GM18502 (cell line): ENCODE data around the gene OR4L1.
"Not testable (repeated sequence)": the region's sequence is repeated elsewhere in the genome, so short reads cannot be mapped to it uniquely, and the experiment has no call there.

Source experiments
- ATAC-seq: cut with Tn5 transposase; IDR thresholded peaks from one replicate; pipeline ENCODE4 v1.9.1; 2021; ENCODE audit warnings: mild to moderate bottlenecking; ENCODE audit not compliant: unreplicated experiment, poor library complexity

OR4L1 gene

DNA sequence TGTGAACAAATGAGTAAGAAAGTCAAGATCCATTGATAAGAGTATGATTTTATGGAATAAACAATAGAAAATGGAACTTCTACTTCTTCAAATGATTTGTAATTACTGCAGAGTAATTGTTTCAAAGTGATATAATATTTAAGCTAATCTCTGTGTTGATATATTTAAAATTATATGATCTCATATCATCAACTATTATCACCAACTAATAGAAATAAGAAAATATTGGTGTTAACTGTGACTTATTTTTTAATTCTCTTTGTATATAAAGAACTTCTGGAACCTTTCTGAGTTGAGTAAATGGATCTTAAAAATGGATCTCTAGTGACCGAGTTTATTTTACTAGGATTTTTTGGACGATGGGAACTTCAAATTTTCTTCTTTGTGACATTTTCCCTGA lies at the start of gene OR4L1:
TSS of gene OR4L1 (plus strand) at position 301 of the 400 bp plus-strand sequence. CDS start at position 301, 0 bp downstream.
- no peak for ATAC-seq

- ATAC-seq = no peak
Observed at GRCh38 chr14:20019257-20019865, 40.5 kb upstream of the OR4L1 start, which contains the start of gene OR4K14. TSS of gene OR4K14 (minus strand) at chr14:20019307. CDS start at chr14:20015193, 4,114 bp downstream.

DNA sequence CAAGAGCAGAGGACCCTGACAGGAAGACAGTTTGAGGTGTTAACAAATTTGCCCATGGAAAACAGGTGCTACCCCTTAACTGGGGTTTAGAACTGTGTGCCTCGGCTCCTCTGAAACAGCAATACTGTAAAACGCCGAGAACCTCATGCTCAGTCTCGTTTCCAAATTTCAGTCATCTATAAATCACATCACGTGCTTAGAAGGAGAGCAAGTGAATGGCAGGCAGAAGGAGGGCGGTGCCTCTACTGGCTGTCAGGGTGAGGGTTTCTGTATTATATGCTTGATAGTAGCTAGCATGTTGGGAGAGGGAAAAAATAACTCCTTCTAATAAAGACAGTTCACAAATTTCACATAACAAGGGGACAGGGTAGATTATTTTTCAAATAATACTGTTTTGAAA lies 28.8 kb upstream of the OR4L1 start:
- no peak for ATAC-seq

- ATAC-seq = no peak
Observed at GRCh38 chr14:20035449-20035848, 24.4 kb upstream of the OR4L1 start.

- ATAC-seq = no peak
Observed at GRCh38 chr14:20035938-20036337, 23.9 kb upstream of the OR4L1 start, which contains the start of gene OR4K13. TSS of gene OR4K13 (minus strand) at chr14:20036038. CDS start at chr14:20034758, 1,280 bp downstream.

DNA sequence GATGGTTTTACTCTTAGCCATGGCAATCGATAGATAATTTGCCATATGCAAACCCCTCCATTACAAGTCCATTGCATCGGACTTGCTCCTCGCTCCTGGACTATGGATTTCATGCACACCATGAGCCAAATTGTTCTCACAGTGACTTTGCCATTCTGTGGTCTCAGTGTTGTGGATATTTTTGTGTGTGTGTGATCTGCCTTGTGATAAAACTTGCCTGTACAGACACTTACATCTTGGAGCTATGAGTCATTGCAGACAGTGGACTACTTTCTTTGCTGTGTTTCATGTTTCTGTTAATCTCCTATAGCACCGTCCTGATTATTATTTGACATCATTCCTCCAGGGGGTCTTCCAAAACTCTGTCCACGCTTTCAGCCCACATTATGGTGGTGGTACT lies 15.6 kb upstream of the OR4L1 start:
- ATAC-seq = no peak

DNA sequence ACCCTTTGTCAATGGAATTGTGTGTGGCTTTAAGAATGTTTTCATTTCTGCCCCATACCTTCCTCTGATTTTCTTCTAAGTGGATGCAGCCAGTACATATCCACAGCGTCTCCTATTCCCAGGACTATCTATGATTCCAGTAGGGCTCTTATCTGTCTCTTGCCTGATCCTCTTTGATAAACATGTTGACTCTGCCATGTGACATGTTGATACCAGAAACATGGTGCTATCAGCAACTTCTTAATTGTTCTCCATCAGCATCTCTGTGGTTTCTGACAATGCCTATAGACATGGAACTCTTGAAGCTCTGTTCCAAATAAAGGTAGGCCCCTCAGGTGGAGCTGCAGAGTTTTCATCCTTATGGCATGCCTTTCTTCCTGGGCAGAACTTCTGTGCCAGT lies 11.6 kb upstream of the OR4L1 start:
- no peak for ATAC-seq

- no peak for ATAC-seq
Observed at GRCh38 chr14:20092050-20092449, 32.2 kb downstream of the OR4L1 start.

- ATAC-seq = no peak
Observed at GRCh38 chr14:20093442-20093841, 33.6 kb downstream of the OR4L1 start.

GRCh38 chr14:20098926-20099770 lies 39.3 kb downstream of the OR4L1 start:
- not testable (repeated sequence) for ATAC-seq

- ATAC-seq = no peak
Observed at GRCh38 chr14:20110438-20110837, 50.6 kb downstream of the OR4L1 start, which contains the start of gene OR4K17. TSS of gene OR4K17 (plus strand) at chr14:20110739. CDS start at chr14:20117500, 6,761 bp downstream.
